Gastrocnemius medialis (tissue), 4 donors: ENCODE results near the gene PDE8A. TPM values are rescaled to one million over a fixed set of nuclear protein-coding genes. Genes with fewer than 3 reads are reported as not detected.

Experiments used
- ATAC-seq, 2 donors: fragments of 150-250 bp; one replicate each; pipeline ENCODE4 v1.9.1; 2016
- DNase-seq, 2 donors: peaks; one replicate each; pipeline ENCODE4 v3.0.0-alpha.2; 2019
- H3K27ac ChIP-seq, 4 donors: fragments of 200-600 bp; sonication (generic); 1 replicate in 1 of 4; 2 replicates in 3 of 4; pipeline ENCODE4 v1.5.1; 2016 to 2018; ENCODE audit warnings: mild to moderate bottlenecking in 2 of 4, moderate library complexity in 1 of 4
- H3K27me3 ChIP-seq, 3 donors: fragments of 200-600 bp; sonication (generic) in 2 of 3; 1 replicate in 1 of 3; 2 replicates in 2 of 3; pipeline versions ENCODE4 v1.5.1 to v1.6.0; 2016 to 2019; ENCODE audit warnings: mild to moderate bottlenecking in 1 of 3, moderate library complexity in 1 of 3
- H3K36me3 ChIP-seq, 2 donors: fragments of 200-600 bp; sonication (generic) in 1 of 2; one replicate each; pipeline ENCODE4 v1.5.1; 2017 to 2018
- H3K4me1 ChIP-seq, 2 donors: fragments of 200-600 bp; sonication (generic) in 1 of 2; one replicate each; pipeline ENCODE4 v1.5.1; 2016 to 2017; ENCODE audit warnings: mild to moderate bottlenecking in 2 of 2
- H3K4me3 ChIP-seq, 4 donors: fragments of 200-600 bp; sonication (generic) in 3 of 4; 1 replicate in 1 of 4; 2 replicates in 3 of 4; pipeline ENCODE4 v1.5.1; 2016 to 2019; ENCODE audit warnings: mild to moderate bottlenecking in 2 of 4
- H3K9me3 ChIP-seq, 3 donors: fragments of 200-600 bp; sonication (generic) in 2 of 3; 1 replicate in 1 of 3; 2 replicates in 2 of 3; pipeline ENCODE4 v1.5.1; 2016 to 2019
- POLR2A ChIP-seq, 2 donors: fragments of 450-650 bp; IDR thresholded peaks; one replicate each; pipeline ENCODE4 v1.6.1; 2017; ENCODE audit warnings: antibody characterized with exemption in 2 of 2, mild to moderate bottlenecking in 2 of 2, moderate library complexity in 2 of 2
- in situ Hi-C, 4 donors: fragments of 200-750 bp; cut with MboI; loops; one replicate each; pipeline versions ENCODE4 v1.15.0 to v1.8.0; 2017; ENCODE audit warnings: low sequenced_read_pairs in 4 of 4
- intact Hi-C: fragments of 100-400 bp; cut with DNase I; formaldehyde crosslinking; loops from one replicate; pipeline ENCODE4 v1.15.1; 2023; ENCODE audit warnings: low total_unique reads
- total RNA-seq, 4 donors: library from RNA; depleted of rRNA; stranded (reverse); fragments of >200 nt; gene quantifications; one replicate each; pipeline versions ENCODE4 v1.1.0 to v1.2.3, GENCODE V29; 2016
- TF ChIP-seq, protein P1 (sequence below), 5 experiments: fragments of 450-650 bp in 3 of 5; fragments of 200-600 bp in 2 of 5; sonication (generic) in 2 of 5; IDR thresholded peaks in 4 of 5; conservative IDR thresholded peaks in 1 of 5; 1 replicate in 4 of 5; 2 replicates in 1 of 5; pipeline ENCODE4 v1.5.1; 2016 to 2019; ENCODE audit warnings: antibody characterized with exemption in 5 of 5, mild to moderate bottlenecking in 3 of 5, moderate library complexity in 3 of 5

PDE8A gene
- total RNA-seq, 4 donors from 2014 or later, result 6.3 to 20.6 (median 13.9) TPM

DNA sequence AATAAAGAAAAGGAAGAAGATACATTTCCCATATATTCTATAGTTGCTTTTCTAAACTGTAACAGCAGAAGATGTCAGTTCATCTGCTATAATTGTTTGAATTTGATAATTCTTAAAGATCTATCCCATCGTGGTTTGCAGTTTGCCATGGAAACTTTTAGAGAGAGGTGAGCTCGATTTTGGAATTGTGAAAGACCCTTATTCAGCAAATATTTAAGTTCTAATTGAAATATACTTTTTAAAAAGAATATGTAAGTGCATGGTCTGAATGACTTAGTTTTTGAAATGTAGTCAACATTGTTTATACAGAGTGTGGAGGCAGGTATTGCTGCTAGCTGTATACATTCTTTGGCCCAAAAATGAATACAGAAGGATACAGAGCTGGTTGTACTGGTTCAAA is 127.7 kb downstream of the PDE8A start:
- DNase-seq, result no peak
- peaks cover 0 to 20% of the 10 kb centered on the region in 2 donors for H3K36me3 ChIP-seq
- H3K4me3 ChIP-seq, result no peak overlapping the region
- no peak for ATAC-seq
- H3K27ac ChIP-seq, result no peak overlapping the region
- intact Hi-C loops, result no loop called here
- H3K4me1 ChIP-seq, result no peaks in the 10 kb centered on the region
- in situ Hi-C loops, result no loop called here
- H3K9me3 ChIP-seq, result no peaks in the 10 kb centered on the region
- no peaks in the 10 kb centered on the region for H3K27me3 ChIP-seq
- no peak for TF ChIP-seq POLR2A (IDR thresholded peaks at IDR 0.05)
- TF ChIP-seq, protein P1, sequence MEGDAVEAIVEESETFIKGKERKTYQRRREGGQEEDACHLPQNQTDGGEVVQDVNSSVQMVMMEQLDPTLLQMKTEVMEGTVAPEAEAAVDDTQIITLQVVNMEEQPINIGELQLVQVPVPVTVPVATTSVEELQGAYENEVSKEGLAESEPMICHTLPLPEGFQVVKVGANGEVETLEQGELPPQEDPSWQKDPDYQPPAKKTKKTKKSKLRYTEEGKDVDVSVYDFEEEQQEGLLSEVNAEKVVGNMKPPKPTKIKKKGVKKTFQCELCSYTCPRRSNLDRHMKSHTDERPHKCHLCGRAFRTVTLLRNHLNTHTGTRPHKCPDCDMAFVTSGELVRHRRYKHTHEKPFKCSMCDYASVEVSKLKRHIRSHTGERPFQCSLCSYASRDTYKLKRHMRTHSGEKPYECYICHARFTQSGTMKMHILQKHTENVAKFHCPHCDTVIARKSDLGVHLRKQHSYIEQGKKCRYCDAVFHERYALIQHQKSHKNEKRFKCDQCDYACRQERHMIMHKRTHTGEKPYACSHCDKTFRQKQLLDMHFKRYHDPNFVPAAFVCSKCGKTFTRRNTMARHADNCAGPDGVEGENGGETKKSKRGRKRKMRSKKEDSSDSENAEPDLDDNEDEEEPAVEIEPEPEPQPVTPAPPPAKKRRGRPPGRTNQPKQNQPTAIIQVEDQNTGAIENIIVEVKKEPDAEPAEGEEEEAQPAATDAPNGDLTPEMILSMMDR (IDR thresholded peaks at IDR 0.05 in 4 of 5, conservative IDR thresholded peaks at IDR 0.05 in 1 of 5), result no peak

DNA sequence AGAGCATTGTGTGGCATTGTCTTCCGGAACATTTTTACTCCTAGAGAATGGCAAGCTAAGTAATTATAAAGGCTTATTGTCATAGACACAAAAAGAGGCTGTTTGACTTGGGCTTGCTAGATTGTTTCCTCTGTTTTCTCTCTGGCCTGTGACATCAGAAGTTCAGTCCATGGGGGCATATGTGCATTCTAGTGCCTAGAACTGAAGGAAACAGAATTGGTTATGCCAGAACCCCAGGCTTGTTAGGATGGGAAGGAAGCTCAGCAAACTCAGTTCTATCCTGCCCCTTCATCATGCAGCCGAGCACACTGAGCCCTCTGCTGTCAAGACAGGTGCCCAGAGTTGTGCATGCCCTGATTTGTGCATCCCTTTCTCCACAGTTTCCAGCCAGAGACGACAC is 131.3 kb downstream of the PDE8A start:
- ATAC-seq (no peak), DNase-seq (no peak)
- Histone ChIP-seq H3K27ac (no peak overlapping the region), H3K36me3 (peaks cover 0 to 39% of the 10 kb centered on the region in 2 donors), H3K4me1 (no peaks in the 10 kb centered on the region), H3K27me3 (no peaks in the 10 kb centered on the region), H3K4me3 (no peak overlapping the region), H3K9me3 (no peaks in the 10 kb centered on the region)
- intact Hi-C loops (no loop called here), in situ Hi-C loops (no loop called here)
- TF ChIP-seq, protein P1 (IDR thresholded peaks at IDR 0.05 in 4 of 5, conservative IDR thresholded peaks at IDR 0.05 in 1 of 5), result no peak
- TF ChIP-seq POLR2A (IDR thresholded peaks at IDR 0.05), result no peak

DNA sequence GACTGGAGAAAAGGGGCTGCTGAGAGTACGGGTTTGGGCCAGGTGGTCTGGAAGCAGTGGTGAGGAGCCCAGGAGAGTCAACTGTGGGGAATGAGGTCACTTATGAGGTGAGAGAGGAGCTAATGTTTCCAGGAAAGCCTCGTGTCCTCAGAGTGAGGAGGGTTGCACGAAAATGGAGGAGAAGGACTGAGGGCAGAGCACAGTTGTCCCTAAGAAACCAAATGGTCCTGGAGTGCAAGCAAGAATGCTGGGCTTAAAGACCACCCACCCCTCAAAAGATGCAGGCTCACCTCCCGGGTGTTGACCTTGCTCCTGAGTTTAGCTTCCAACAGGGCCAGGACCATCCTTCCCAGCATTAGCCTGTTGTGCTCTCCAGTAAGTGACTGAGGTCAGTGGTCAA is 133.2 kb downstream of the PDE8A start:
- Histone ChIP-seq H3K27ac (no peak overlapping the region), H3K4me3 (no peak overlapping the region), H3K36me3 (peaks cover 0 to 38% of the 10 kb centered on the region in 2 donors), H3K27me3 (no peaks in the 10 kb centered on the region), H3K9me3 (no peaks in the 10 kb centered on the region), H3K4me1 (peaks cover 0 to 5% of the 10 kb centered on the region in 2 donors)
- TF ChIP-seq, protein P1 (IDR thresholded peaks at IDR 0.05 in 4 of 5, conservative IDR thresholded peaks at IDR 0.05 in 1 of 5), result no peak
- TF ChIP-seq POLR2A (IDR thresholded peaks at IDR 0.05), result no peak
- DNase-seq, result no peak
- in situ Hi-C loops, result no loop called here
- intact Hi-C loops, result no loop called here
- no peak for ATAC-seq

DNA sequence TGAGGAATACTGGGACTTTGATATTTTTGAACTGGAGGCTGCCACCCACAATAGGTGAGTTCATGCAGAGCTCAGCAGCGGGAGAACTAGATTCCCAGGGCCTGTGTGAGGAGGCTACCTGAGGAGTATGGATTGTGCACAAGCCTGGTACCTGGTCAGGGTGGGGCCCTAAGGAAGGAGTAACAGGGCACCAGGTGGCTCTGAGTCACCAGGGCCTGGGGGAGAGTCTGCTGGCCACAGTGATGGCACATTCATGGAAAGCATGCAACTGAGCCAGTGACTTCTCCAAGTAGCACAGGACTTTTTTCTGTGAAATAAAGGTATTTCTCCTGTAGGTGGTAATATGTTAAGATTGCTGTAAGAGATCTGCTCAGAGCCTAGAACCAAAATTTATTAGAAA is 134.4 kb downstream of the PDE8A start:
- in situ Hi-C loops (no loop called here), intact Hi-C loops (no loop called here)
- no peaks in the 10 kb centered on the region for H3K9me3 ChIP-seq
- no peak for DNase-seq
- no peak for TF ChIP-seq POLR2A (IDR thresholded peaks at IDR 0.05)
- TF ChIP-seq, protein P1 (IDR thresholded peaks at IDR 0.05 in 4 of 5, conservative IDR thresholded peaks at IDR 0.05 in 1 of 5), result no peak
- no peak overlapping the region for H3K27ac ChIP-seq
- ATAC-seq, result no peak
- H3K36me3 ChIP-seq, result peaks cover 0 to 46% of the 10 kb centered on the region in 2 donors
- H3K4me1 ChIP-seq, result peaks cover 0 to 5% of the 10 kb centered on the region in 2 donors
- H3K4me3 ChIP-seq, result no peak overlapping the region
- H3K27me3 ChIP-seq, result no peaks in the 10 kb centered on the region

DNA sequence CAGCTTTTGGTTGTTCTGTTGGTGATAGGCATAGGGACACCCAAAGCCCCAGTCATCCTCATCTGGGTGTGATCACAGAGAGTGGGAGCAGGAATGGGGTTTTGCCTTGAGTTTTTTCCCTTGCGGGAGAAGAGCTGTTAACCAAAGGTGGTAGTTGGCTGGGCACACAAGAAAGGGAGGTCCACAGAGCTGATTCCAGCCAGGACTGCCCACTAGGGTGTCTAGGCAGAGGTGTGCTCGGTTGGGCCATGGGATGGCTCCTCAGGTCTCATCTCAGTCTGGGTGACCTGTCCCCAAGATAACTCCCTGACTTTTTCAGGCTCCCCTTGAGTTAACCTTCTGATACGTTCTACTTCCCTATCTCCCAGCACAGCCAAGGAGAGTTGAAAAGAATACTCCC is 134.8 kb downstream of the PDE8A start:
- in situ Hi-C loops (no loop called here), intact Hi-C loops (no loop called here)
- H3K4me3 ChIP-seq, result no peak overlapping the region
- no peaks in the 10 kb centered on the region for H3K27me3 ChIP-seq
- no peak for ATAC-seq
- H3K9me3 ChIP-seq, result no peaks in the 10 kb centered on the region
- H3K36me3 ChIP-seq, result peaks cover 0 to 48% of the 10 kb centered on the region in 2 donors
- TF ChIP-seq, protein P1 (IDR thresholded peaks at IDR 0.05 in 4 of 5, conservative IDR thresholded peaks at IDR 0.05 in 1 of 5), result no peak
- H3K4me1 ChIP-seq, result peaks cover 0 to 5% of the 10 kb centered on the region in 2 donors
- DNase-seq, result no peak
- no peak overlapping the region for H3K27ac ChIP-seq
